GM19438 (cell line): ENCODE results near the gene GSTA5.
"Not testable (repeated sequence)": the region's sequence is repeated elsewhere in the genome, so short reads cannot be mapped to it uniquely, and the experiment has no call there.

Experiments
- ATAC-seq: cut with Tn5 transposase; IDR thresholded peaks from one replicate; pipeline ENCODE4 v1.9.1; 2021; ENCODE audit warnings: low read depth; ENCODE audit not compliant: unreplicated experiment

GSTA5 gene

DNA sequence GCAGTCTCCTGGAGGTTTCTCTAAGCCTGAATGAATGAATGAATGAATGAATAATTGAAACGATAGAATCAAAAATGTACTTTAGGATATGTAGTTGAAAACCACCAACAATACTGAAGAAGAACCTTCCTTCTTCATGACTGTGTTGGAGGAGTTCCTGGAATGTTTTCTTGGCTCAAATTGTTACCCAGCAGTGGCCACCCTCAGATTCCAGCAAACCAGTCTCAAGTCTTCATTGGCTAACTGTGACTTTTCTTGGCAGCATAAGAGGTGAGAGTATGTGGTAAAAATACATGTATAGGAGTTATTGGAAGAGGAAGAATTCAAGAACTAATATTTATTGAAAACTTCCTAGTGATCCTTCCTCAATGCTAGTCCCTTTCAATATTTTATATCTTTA is 41.3 kb downstream of the GSTA5 start:
- not testable (repeated sequence) for ATAC-seq

DNA sequence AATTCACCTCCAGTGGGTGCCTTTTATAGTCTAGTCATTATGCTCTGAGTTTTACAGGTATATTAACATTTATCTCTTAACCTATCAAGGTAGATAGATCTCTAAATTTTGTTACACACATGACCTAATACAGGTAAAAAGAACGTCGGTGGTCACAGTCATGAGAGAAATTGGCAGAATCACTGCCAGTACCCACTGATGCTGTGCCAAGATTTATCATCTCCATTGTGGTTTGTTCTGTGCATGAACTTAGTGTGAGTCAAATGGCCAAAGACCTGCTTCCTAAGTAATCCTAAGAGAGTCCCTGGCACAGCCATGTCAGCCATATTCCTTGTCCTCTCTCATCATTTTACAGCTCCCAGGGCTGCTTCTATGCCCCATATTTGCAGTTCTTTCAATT is 46.2 kb downstream of the GSTA5 start:
- not testable (repeated sequence) for ATAC-seq

- no peak for ATAC-seq
Observed at GRCh38 chr6:52790861-52791260, 49.8 kb downstream of the GSTA5 start.

- not testable (repeated sequence) for ATAC-seq
Observed at GRCh38 chr6:52789658-52790057, 51.0 kb downstream of the GSTA5 start.

- no peak for ATAC-seq
Observed at GRCh38 chr6:52788478-52788877, 52.1 kb downstream of the GSTA5 start.

GRCh38 chr6:52787917-52788316 is 52.7 kb downstream of the GSTA5 start:
- no peak for ATAC-seq

- ATAC-seq, result no peak
Observed at GRCh38 chr6:52786249-52786956, 54.2 kb downstream of the GSTA5 start.

- ATAC-seq, result not testable (repeated sequence)
Observed at GRCh38 chr6:52782696-52783274, 57.8 kb downstream of the GSTA5 start.

- ATAC-seq, result not testable (repeated sequence)
Observed at GRCh38 chr6:52782209-52782608, 58.4 kb downstream of the GSTA5 start.
